GM12801 (cell line): ENCODE data around the gene ISYNA1.

Experiments used
- CTCF ChIP-seq: IDR thresholded peaks from one replicate; pipeline ENCODE4 v1.5.1; 2011; ENCODE audit warnings: control low read depth; ENCODE audit not compliant: insufficient read length; ENCODE audit errors: extremely low read depth

ISYNA1 gene

DNA sequence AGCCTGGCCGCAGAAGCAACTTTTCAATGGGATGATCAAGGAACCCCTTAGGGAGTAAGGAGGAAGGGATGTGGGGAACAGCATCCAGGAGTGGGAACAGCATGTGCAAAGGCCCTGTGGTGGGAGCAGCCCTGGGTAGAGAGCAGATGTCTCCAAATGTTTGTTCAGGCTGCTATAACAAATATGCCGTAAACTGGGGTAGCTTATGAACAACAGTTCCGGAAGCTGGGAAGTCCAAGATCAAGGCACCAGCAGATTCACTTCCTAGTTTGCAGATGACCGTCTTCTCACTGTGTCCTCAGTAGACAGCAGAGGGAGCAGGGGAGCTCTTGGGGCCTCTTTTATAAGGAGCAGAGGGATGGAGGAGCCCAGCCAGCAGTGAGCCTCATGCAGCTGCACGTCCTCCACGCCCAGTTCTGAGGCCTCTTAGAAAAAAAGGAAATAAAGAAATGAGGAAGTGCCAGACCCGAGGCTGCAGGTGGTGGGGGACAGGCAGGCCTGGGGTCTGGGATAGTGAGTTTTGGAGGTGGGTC lies 36.3 kb downstream of the ISYNA1 start:
- TF ChIP-seq CTCF, result no peak

GRCh38 chr19:18399008-18399407 lies 38.9 kb downstream of the ISYNA1 start:
- TF ChIP-seq CTCF, result no peak

GRCh38 chr19:18397242-18398202 lies 40.4 kb downstream of the ISYNA1 start, which contains the start of gene LRRC25:
Gene LRRC25 (minus strand): TSS chr19:18397622. CDS start chr19:18396963, 659 bp downstream.
- no peak for TF ChIP-seq CTCF

DNA sequence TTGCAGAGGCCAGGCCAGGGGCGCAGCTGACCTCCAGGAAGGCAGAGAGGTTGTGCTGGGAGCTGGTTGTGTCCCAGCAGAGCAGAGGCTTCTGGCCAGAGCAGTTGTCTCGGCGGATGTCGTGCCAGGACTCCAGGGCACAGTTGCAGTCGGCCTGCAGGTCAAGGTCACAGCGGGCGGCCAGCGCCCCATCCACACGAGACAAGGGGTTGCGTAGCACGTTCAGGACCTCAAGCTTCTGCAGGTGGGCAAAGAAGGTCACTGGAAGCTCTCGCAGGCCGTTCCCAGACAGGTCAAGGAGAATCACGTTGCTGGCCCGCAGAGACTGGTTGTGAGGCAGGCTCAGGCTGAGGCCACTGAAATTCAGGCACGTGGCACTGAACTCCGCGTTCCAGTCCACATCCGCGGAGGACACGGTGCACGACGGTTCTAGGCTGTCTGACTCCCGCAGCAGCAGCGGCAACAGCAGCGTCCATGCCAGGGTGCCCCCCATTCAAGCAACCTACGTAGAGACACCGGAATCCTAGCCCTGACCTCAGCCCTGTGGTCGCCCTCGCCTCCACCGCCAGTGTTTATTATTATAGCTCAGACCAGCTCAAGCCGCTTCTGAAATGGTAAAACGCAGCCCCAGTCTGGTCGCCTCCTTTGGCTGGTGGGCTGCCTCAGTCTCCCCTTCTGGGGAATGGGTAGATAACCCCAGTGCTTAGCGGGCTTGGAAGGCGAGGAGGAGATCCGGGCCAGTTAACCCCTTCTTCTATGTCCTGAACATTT lies 41.3 kb downstream of the ISYNA1 start:
- TF ChIP-seq CTCF, result no peak

GRCh38 chr19:18393836-18394235 lies 44.1 kb downstream of the ISYNA1 start:
- no peak for TF ChIP-seq CTCF

GRCh38 chr19:18392926-18393325 lies 45.0 kb downstream of the ISYNA1 start:
- TF ChIP-seq CTCF, result no peak

GRCh38 chr19:18392417-18392816 lies 45.5 kb downstream of the ISYNA1 start:
- TF ChIP-seq CTCF, result no peak
